ENCODE measurements around the gene UBXN1.

Gene UBXN1

GRCh38 chr11:62678770-62679696, at the start of gene UBXN1:
TSS of gene UBXN1 (minus strand) at chr11:62679073. CDS start at chr11:62678923, 150 bp downstream.
- DNase-seq: peak; percentile 96 to 97 (median 97)

- DNase-seq: peak; percentile 92 to 96 (median 95)
Observed at GRCh38 chr11:62728171-62728988, 49.5 kb upstream of the UBXN1 start, which contains the start of gene TTC9C. TSS of gene TTC9C (plus strand) at chr11:62728486. CDS start at chr11:62728849, 363 bp downstream.

GRCh38 chr11:62727872-62728170, 48.9 kb upstream of the UBXN1 start:
- DNase-seq: peak; percentile 94 to 99 (median 98)

GRCh38 chr11:62727165-62727871, 48.4 kb upstream of the UBXN1 start, which contains the start of gene HNRNPUL2:
TSS of gene HNRNPUL2 (minus strand) at chr11:62727457. CDS start at chr11:62727156, 301 bp downstream.
- peak; percentile 99 to 100 (median 99) for DNase-seq

GRCh38 chr11:62726915-62727164, 48.0 kb upstream of the UBXN1 start:
- no peak for DNase-seq

GRCh38 chr11:62726156-62726914, 47.5 kb upstream of the UBXN1 start:
- DNase-seq: no peak

GRCh38 chr11:62725646-62726045, 46.8 kb upstream of the UBXN1 start:
- no peak for DNase-seq

- no peak for DNase-seq
Observed at GRCh38 chr11:62724171-62724570, 45.3 kb upstream of the UBXN1 start.

- no peak for DNase-seq
Observed at GRCh38 chr11:62721994-62722393, 43.1 kb upstream of the UBXN1 start.

GRCh38 chr11:62719302-62719978, 40.6 kb upstream of the UBXN1 start:
- no peak for DNase-seq

GRCh38 chr11:62716816-62717215, 37.9 kb upstream of the UBXN1 start:
- no peak for DNase-seq

GRCh38 chr11:62716206-62716605, 37.3 kb upstream of the UBXN1 start:
- no peak for DNase-seq

GRCh38 chr11:62715150-62716130, 36.6 kb upstream of the UBXN1 start:
- no peak for DNase-seq

- no peak for DNase-seq
Observed at GRCh38 chr11:62713343-62713742, 34.5 kb upstream of the UBXN1 start.

GRCh38 chr11:62712861-62713260, 34.0 kb upstream of the UBXN1 start:
- DNase-seq: no peak

GRCh38 chr11:62712276-62712812, 33.5 kb upstream of the UBXN1 start:
- DNase-seq: no peak

- DNase-seq: peak; percentile 47 to 74 (median 69)
Observed at GRCh38 chr11:62710001-62710345, 31.1 kb upstream of the UBXN1 start.

GRCh38 chr11:62709247-62710000, 30.6 kb upstream of the UBXN1 start:
- DNase-seq: peak; percentile 98 to 99 (median 98)

GRCh38 chr11:62708793-62709192, 29.9 kb upstream of the UBXN1 start:
- DNase-seq: no peak

GRCh38 chr11:62708392-62708791, 29.5 kb upstream of the UBXN1 start:
- no peak for DNase-seq

All from suppressor macrophage treated with lipopolysaccharide for 1 hour (primary cell).